ENCODE results near the gene BBS9.
"Not testable (repeated sequence)": the region's sequence is repeated elsewhere in the genome, so short reads cannot be mapped to it uniquely, and the experiment has no call there.

The BBS9 gene

GRCh38 chr7:33503736-33504135, 374.4 kb downstream of the BBS9 start:
- no peak for DNase-seq (ENCODE audit: low read depth)
- H3K4me3 ChIP-seq (ENCODE audit: low read depth, low read length) = no peak overlapping the region
- no peak for TF ChIP-seq CTCF (IDR thresholded peaks at IDR 0.05; ENCODE audit: low read depth, low read length, missing control alignments)

GRCh38 chr7:33504266-33504665, 374.9 kb downstream of the BBS9 start:
- TF ChIP-seq CTCF (IDR thresholded peaks at IDR 0.05; ENCODE audit: low read depth, low read length, missing control alignments) = no peak
- H3K4me3 ChIP-seq (ENCODE audit: low read depth, low read length) = no peak overlapping the region
- no peak for DNase-seq (ENCODE audit: low read depth)

GRCh38 chr7:33509206-33509605, 379.8 kb downstream of the BBS9 start:
- no peak overlapping the region for H3K4me3 ChIP-seq (ENCODE audit: low read depth, low read length)
- no peak for DNase-seq (ENCODE audit: low read depth)
- no peak for TF ChIP-seq CTCF (IDR thresholded peaks at IDR 0.05; ENCODE audit: low read depth, low read length, missing control alignments)

- no peak for DNase-seq (ENCODE audit: low read depth)
- H3K4me3 ChIP-seq (ENCODE audit: low read depth, low read length) = no peak overlapping the region
- no peak for TF ChIP-seq CTCF (IDR thresholded peaks at IDR 0.05; ENCODE audit: low read depth, low read length, missing control alignments)
These were observed 382.4 kb downstream of the BBS9 start for GRCh38 chr7:33511778-33512177.

- TF ChIP-seq CTCF (IDR thresholded peaks at IDR 0.05; ENCODE audit: low read depth, low read length, missing control alignments) = no peak
- no peak for DNase-seq (ENCODE audit: low read depth)
- no peak overlapping the region for H3K4me3 ChIP-seq (ENCODE audit: low read depth, low read length)
These were observed 387.2 kb downstream of the BBS9 start for GRCh38 chr7:33516568-33516967.

GRCh38 chr7:33517191-33517590, 387.8 kb downstream of the BBS9 start:
- no peak overlapping the region for H3K4me3 ChIP-seq (ENCODE audit: low read depth, low read length)
- TF ChIP-seq CTCF (IDR thresholded peaks at IDR 0.05; ENCODE audit: low read depth, low read length, missing control alignments) = no peak
- DNase-seq (ENCODE audit: low read depth) = no peak

- not testable (repeated sequence) for DNase-seq (ENCODE audit: low read depth); H3K4me3 ChIP-seq (ENCODE audit: low read depth, low read length)
These were observed 397.6 kb downstream of the BBS9 start for GRCh38 chr7:33527008-33527407.

- DNase-seq (ENCODE audit: low read depth); H3K4me3 ChIP-seq (ENCODE audit: low read depth, low read length): not testable (repeated sequence)
These were observed 398.2 kb downstream of the BBS9 start for GRCh38 chr7:33527613-33528012.

Measured in GM12864 (cell line).